ENCODE data around the gene DIDO1.
A peak's percentile ranks its signal among the peaks of the same experiment; 100 is the strongest.

DIDO1 gene

DNA sequence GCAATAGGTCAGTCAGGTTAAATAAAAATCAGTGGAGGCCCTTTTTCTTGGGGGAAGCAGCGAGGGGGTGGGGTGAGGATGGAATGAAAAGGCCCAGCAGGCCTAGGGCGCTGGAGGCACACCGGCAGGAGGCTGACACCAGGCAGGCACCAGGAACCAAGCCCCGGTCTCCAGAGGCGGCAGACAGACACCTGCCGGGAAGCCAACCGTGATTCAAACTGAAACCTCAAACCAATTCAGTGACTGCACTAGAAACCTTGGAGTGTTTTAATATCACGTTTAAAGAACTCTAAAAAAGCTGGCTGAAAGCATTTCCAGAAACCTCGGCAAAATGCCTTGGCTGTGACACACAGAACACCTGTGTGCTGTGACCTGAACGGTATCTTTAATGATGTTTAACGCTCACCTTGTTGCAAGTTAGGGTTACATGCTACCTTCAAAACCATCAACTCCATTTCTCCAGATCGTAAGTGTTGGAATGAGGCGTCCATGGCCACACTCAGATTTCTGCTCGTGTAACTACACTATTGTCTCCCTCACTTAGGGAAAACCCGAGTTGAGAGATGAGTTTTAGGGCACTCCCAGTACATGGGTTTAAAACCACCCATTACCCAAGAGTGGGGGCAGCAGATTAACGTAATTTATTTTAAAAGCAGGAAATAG is 27.2 kb downstream of the DIDO1 start:
- CTCF ChIA-PET, result interaction anchor here (0.7 to 10.0 kb wide), 14 partner anchors 9 to 114 kb away, joined by 3 to 153 read pairs (median 8); partner anchors contain the start of gene DIDO1
- TF ChIP-seq, protein P1, sequence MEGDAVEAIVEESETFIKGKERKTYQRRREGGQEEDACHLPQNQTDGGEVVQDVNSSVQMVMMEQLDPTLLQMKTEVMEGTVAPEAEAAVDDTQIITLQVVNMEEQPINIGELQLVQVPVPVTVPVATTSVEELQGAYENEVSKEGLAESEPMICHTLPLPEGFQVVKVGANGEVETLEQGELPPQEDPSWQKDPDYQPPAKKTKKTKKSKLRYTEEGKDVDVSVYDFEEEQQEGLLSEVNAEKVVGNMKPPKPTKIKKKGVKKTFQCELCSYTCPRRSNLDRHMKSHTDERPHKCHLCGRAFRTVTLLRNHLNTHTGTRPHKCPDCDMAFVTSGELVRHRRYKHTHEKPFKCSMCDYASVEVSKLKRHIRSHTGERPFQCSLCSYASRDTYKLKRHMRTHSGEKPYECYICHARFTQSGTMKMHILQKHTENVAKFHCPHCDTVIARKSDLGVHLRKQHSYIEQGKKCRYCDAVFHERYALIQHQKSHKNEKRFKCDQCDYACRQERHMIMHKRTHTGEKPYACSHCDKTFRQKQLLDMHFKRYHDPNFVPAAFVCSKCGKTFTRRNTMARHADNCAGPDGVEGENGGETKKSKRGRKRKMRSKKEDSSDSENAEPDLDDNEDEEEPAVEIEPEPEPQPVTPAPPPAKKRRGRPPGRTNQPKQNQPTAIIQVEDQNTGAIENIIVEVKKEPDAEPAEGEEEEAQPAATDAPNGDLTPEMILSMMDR (IDR thresholded peaks at IDR 0.05; ENCODE audit: control extremely low read depth, extremely low read depth, low read depth, missing control alignments), result no peak
- POLR2A ChIA-PET, result no interaction called here
- peak; percentile 74 for DNase-seq (ENCODE audit: extremely low spot score)

DNA sequence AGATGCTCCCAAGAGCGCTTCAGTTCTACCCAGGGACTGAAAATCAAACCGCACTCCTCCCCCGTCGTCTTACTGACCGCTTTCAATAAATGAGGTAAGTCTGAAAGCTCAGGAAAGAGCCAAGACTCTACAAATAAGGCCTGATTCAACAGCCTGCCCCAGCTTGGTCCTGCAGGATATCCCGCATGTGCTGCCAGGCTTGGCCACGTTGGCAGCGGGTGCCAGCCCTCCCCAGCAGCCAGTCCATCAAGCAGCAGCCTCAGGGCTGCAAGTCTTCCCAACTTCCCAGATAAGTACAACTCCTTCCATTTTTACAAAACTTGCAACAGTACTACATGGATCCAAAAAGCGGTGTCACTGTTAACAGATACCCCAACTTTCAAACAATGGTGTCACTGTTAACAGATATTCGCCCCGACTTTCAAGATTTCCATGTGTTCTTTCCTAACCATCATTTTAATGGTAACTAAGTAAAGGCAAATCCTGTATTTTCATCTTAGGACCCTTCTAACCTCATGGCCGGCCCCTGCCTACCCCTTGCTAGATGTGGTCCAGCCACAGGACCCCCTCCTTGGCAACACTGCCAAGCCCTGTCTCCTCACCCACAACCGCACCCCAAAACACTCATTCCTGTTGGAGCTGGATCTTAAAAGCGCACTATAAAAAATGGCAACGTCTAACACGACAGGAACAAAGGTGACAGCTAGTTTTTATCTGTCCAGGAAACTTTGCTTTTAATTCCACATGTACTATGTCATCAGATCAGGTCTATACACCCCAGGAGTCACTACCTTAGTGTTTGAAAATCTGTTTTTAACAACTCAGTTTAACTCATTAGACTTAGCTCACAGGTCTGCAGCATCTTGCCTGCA is 28.0 kb downstream of the DIDO1 start:
- POLR2A ChIA-PET, result interaction anchor here (0.6 kb wide), 1 partner anchor 543 kb away, joined by 4 read pairs; no protein-coding TSS in a partner anchor
- no peak for DNase-seq (ENCODE audit: extremely low spot score)

DNA sequence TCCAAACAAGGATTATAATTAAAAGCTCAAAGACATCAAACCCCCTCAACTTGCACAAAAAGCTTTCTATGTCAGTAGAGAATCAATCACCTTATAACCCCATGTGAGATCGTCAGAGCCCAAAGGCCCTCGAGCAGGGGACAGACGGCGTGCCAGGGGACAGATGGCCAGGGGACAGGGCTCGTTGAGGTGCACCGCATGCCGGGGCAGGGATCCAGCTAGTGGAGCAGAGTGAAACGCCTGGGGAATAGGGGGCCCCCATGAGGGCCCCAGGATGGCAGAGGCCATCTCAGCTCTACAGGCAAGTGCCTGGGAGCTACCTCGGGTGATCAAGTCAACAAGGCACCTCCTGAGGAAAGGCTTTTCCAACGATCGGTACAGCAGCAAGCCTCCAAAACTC is 28.6 kb downstream of the DIDO1 start:
- ChIA-PET CTCF (interaction anchor here (1.0 to 10.0 kb wide), 7 partner anchors 8 to 112 kb away, joined by 3 to 153 read pairs (median 19); no protein-coding TSS in a partner anchor), POLR2A (no interaction called here)
- no peak for DNase-seq (ENCODE audit: extremely low spot score)
- TF ChIP-seq, protein P1 (IDR thresholded peaks at IDR 0.05; ENCODE audit: control extremely low read depth, extremely low read depth, low read depth, missing control alignments), result no peak

More for the DNA sequence above, 28.0 kb downstream of the DIDO1 start:
- TF ChIP-seq, protein P1 (IDR thresholded peaks at IDR 0.05; ENCODE audit: control extremely low read depth, extremely low read depth, low read depth, missing control alignments), result no peak
- CTCF ChIA-PET, result interaction anchor here (1.0 to 10.0 kb wide), 7 partner anchors 9 to 111 kb away, joined by 5 to 153 read pairs (median 19); no protein-coding TSS in a partner anchor

DNA sequence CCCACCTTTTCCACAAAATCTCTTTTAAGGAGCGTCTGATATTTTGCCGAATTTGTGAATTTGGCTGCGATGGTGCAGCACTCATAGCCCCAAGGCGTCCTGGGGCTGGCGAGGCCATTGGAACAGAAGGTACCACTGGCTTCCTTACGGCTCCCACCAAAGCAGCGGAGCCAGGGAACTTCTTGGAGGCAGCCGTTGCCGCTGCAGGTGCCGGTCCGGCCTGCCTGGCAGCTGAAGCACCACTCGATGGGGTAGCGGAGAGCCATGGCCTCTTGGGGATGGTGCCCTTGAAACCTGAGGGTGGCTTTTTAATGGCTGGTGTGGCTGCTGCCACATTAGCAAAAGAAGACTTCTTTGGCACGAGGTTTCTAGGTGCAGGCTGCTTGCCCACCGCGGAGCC is 29.8 kb downstream of the DIDO1 start:
- POLR2A ChIA-PET, result no interaction called here
- CTCF ChIA-PET, result interaction anchor here (1.0 to 10.0 kb wide), 2 partner anchors 20 to 32 kb away, joined by 3 to 153 read pairs; no protein-coding TSS in a partner anchor

DNA sequence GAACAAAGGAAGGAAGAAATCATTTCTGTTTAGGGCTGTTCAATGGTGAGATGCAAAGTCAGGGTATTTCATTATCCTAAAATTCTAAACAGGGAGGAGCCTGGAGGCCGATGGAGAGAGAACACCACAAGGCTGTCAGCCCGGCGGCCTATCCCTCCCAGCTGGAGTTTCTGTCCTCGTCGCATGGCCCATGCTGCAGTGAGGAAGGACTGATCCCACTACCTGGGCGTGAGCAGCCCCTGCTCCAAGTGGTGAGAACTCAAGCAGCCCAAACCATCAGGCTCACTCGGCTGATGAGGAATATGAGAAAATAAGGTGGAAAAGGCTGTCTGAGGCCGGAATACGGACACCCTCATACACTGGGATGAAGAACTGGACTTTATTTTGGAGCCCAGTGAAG is 30.8 kb downstream of the DIDO1 start:
- DNase-seq (ENCODE audit: extremely low spot score), result no peak
- POLR2A ChIA-PET, result no interaction called here
- TF ChIP-seq, protein P1 (IDR thresholded peaks at IDR 0.05; ENCODE audit: control extremely low read depth, extremely low read depth, low read depth, missing control alignments), result no peak
- CTCF ChIA-PET, result interaction anchor here (1.8 to 2.1 kb wide), 2 partner anchors 12 to 113 kb away, joined by 6 to 7 read pairs; no protein-coding TSS in a partner anchor

More for the DNA sequence above, 29.8 kb downstream of the DIDO1 start:
- no peak for DNase-seq (ENCODE audit: extremely low spot score)
- TF ChIP-seq, protein P1 (IDR thresholded peaks at IDR 0.05; ENCODE audit: control extremely low read depth, extremely low read depth, low read depth, missing control alignments), result no peak

DNA sequence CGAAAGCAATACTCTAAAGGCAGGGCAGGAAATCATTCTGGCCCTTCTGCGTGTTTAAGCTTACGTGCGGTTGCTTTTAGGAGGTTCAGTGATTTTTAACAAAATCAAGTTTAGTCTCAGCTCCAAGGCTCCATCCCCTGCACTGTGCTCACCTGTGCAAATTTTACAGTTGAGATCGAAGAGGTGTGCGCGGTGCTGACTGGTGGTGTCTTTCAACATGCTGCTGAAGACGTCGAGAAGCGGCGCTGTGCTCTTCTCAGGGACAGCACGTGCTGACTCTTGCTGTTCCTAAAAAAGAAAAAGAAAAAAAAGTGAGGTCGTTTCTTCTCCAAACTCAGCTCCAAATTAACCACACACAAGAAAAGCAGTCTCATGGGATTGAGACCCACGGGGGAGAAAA is 32.0 kb downstream of the DIDO1 start:
- DNase-seq (ENCODE audit: extremely low spot score), result no peak
- POLR2A ChIA-PET, result no interaction called here
- TF ChIP-seq, protein P1 (IDR thresholded peaks at IDR 0.05; ENCODE audit: control extremely low read depth, extremely low read depth, low read depth, missing control alignments), result no peak
- CTCF ChIA-PET, result interaction anchor here (1.4 to 2.1 kb wide), 5 partner anchors 13 to 115 kb away, joined by 3 to 7 read pairs (median 5); no protein-coding TSS in a partner anchor
